HepG2 (cell line): ENCODE data around the gene TTLL1. TPM values are rescaled to one million over a fixed set of nuclear protein-coding genes. Genes with fewer than 3 reads are reported as not detected.

Experiments
- CREM ChIP-seq, 2 experiments: sonication (generic) in 1 of 2; formaldehyde crosslinking in 1 of 2; IDR thresholded peaks; 2 replicates each; pipeline versions ENCODE4 v1.4.0 to v1.6.1; 2016 to 2020; ENCODE audit warnings: antibody characterized with exemption in 1 of 2, mild to moderate bottlenecking in 1 of 2, missing genetic modification reagents in 1 of 2
- HIVEP1 ChIP-seq: sonication (generic); formaldehyde crosslinking; IDR thresholded peaks from 2 replicates; pipeline ENCODE4 v1.4.0; 2020; ENCODE audit warnings: mild to moderate bottlenecking, missing genetic modification reagents
- HNRNPK ChIP-seq: fragments of 200-400 bp; formaldehyde crosslinking; IDR thresholded peaks from 2 replicates; pipeline ENCODE4 v1.6.1; 2018; ENCODE audit warnings: low read length, low read depth, moderate library complexity, mild to moderate bottlenecking; ENCODE audit not compliant: poor library complexity, severe bottlenecking
- MED8 ChIP-seq: sonication (generic); formaldehyde crosslinking; IDR thresholded peaks from 2 replicates; pipeline ENCODE4 v1.8.1; 2023; ENCODE audit warnings: mild to moderate bottlenecking, missing genetic modification reagents; ENCODE audit not compliant: insufficient replicate concordance
- NCOA1 ChIP-seq: sonication (generic); formaldehyde crosslinking; IDR thresholded peaks from 2 replicates; pipeline ENCODE4 v1.9.0; 2021; ENCODE audit warnings: missing genetic modification reagents
- NR2F6 ChIP-seq, 2 experiments: IDR thresholded peaks; 2 replicates each; pipeline ENCODE4 v1.6.1; 2016; ENCODE audit warnings: antibody characterized with exemption in 1 of 2, mild to moderate bottlenecking in 1 of 2
- PAWR ChIP-seq: sonication (generic); formaldehyde crosslinking; IDR thresholded peaks from 2 replicates; pipeline ENCODE4 v1.4.0; 2020; ENCODE audit warnings: missing genetic modification reagents, mild to moderate bottlenecking, borderline replicate concordance
- SP5 ChIP-seq: IDR thresholded peaks from 2 replicates; pipeline ENCODE4 v1.6.1; 2016; ENCODE audit warnings: low read depth, borderline replicate concordance
- ZFX ChIP-seq: sonication (generic); formaldehyde crosslinking; IDR thresholded peaks from 2 replicates; pipeline ENCODE4 v1.4.0; 2020; ENCODE audit warnings: mild to moderate bottlenecking, low read depth, missing genetic modification reagents, moderate library complexity
- ZNF121 ChIP-seq: sonication (generic); formaldehyde crosslinking; IDR thresholded peaks from 2 replicates; pipeline ENCODE4 v1.5.0; 2020; ENCODE audit warnings: mild to moderate bottlenecking, missing genetic modification reagents
- ZNF543 ChIP-seq: sonication (generic); formaldehyde crosslinking; IDR thresholded peaks from 2 replicates; pipeline ENCODE4 v1.4.0; 2020; ENCODE audit warnings: mild to moderate bottlenecking, missing genetic modification reagents
- ZNF652 ChIP-seq: IDR thresholded peaks from 2 replicates; pipeline ENCODE4 v1.6.1; 2016; ENCODE audit warnings: low read depth, borderline replicate concordance
- polyA plus RNA-seq, 8 experiments: library from polyadenylated mRNA; depleted of rRNA in 3 of 8; stranded (reverse) in 7 of 8; unstranded in 1 of 8; fragments of >200 nt; fragmentation: Illumina TruSeq in 4 of 8; extraction: Trizol in 4 of 8; gene quantifications; 2 replicates each; pipeline versions ENCODE4 v1.2.1 to v1.2.3, GENCODE V29; 2011 to 2016; ENCODE audit warnings: low read depth in 4 of 8, missing spikeins in 1 of 8, mixed read lengths in 1 of 8; ENCODE audit not compliant: insufficient read depth in 1 of 8
- total RNA-seq, 5 experiments: library from RNA; depleted of rRNA; stranded (reverse); fragments of >200 nt; fragmentation: Illumina TruSeq; extraction: Trizol; gene quantifications; 2 replicates each; pipeline ENCODE4 v1.2.3, GENCODE V29; 2016; ENCODE audit warnings: low read depth in 1 of 5
- TF ChIP-seq, protein P1 (sequence below): sonication (generic); formaldehyde crosslinking; IDR thresholded peaks from 2 replicates; pipeline ENCODE4 v1.5.0; 2020; ENCODE audit warnings: mild to moderate bottlenecking, missing genetic modification reagents, borderline replicate concordance
- TF ChIP-seq, protein P2 (sequence below): sonication (generic); formaldehyde crosslinking; IDR thresholded peaks from 2 replicates; pipeline ENCODE4 v1.8.0; 2022; ENCODE audit warnings: missing genetic modification reagents, mild to moderate bottlenecking, inconsistent platforms, borderline replicate concordance
- TF ChIP-seq, protein P3 (sequence below): sonication (generic); formaldehyde crosslinking; IDR thresholded peaks from 2 replicates; pipeline ENCODE4 v1.4.0; 2020; ENCODE audit warnings: mild to moderate bottlenecking, missing genetic modification reagents

The TTLL1 gene
- total and polyA plus RNA-seq, 2 of the 13 experiments (the other 11 are each of a cell fraction or from before 2014, with no cell fraction given) = 1.6 to 5.3 TPM

DNA sequence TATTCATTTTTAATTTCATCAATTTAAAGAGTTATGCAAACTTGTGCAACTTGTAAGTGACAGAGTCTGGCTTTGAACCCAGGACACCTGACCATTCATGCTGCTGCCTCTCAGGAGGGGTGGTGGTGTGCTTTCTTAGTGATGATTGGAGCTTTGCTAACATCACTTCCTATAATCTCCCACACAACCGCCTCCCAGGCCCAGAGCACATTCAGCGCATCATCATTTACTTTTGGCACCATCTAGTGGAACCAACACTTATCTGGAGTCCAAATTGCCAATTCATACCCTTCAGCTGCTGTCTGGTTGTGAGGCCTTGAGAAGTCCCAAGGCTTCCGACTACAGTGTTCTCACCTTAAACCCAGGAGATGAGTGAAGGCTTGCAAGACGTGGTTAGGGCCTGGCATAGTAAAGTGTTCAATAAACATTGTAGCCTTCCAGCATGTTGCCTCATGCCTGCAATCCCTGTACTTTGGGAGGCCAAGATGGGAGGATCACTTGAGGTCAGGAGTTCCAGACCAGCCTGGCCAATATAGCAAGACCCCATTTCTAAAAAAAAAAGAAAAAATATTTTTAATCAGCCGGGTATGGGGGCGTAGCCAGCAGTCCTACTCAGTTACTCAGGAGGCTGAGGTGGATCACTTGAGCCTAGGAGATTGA, 1.1 kb upstream of the TTLL1 start (continued):
- no peak for TF ChIP-seq ZNF543 (CRISPR knock-in tag)
- TF ChIP-seq HNRNPK = no peak
- no peak for TF ChIP-seq NCOA1
- TF ChIP-seq, protein P1, sequence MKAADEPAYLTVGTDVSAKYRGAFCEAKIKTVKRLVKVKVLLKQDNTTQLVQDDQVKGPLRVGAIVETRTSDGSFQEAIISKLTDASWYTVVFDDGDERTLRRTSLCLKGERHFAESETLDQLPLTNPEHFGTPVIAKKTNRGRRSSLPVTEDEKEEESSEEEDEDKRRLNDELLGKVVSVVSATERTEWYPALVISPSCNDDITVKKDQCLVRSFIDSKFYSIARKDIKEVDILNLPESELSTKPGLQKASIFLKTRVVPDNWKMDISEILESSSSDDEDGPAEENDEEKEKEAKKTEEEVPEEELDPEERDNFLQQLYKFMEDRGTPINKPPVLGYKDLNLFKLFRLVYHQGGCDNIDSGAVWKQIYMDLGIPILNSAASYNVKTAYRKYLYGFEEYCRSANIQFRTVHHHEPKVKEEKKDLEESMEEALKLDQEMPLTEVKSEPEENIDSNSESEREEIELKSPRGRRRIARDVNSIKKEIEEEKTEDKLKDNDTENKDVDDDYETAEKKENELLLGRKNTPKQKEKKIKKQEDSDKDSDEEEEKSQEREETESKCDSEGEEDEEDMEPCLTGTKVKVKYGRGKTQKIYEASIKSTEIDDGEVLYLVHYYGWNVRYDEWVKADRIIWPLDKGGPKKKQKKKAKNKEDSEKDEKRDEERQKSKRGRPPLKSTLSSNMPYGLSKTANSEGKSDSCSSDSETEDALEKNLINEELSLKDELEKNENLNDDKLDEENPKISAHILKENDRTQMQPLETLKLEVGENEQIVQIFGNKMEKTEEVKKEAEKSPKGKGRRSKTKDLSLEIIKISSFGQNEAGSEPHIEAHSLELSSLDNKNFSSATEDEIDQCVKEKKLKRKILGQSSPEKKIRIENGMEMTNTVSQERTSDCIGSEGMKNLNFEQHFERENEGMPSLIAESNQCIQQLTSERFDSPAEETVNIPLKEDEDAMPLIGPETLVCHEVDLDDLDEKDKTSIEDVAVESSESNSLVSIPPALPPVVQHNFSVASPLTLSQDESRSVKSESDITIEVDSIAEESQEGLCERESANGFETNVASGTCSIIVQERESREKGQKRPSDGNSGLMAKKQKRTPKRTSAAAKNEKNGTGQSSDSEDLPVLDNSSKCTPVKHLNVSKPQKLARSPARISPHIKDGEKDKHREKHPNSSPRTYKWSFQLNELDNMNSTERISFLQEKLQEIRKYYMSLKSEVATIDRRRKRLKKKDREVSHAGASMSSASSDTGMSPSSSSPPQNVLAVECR (CRISPR knock-in tag) = no peak
- TF ChIP-seq, protein P2, sequence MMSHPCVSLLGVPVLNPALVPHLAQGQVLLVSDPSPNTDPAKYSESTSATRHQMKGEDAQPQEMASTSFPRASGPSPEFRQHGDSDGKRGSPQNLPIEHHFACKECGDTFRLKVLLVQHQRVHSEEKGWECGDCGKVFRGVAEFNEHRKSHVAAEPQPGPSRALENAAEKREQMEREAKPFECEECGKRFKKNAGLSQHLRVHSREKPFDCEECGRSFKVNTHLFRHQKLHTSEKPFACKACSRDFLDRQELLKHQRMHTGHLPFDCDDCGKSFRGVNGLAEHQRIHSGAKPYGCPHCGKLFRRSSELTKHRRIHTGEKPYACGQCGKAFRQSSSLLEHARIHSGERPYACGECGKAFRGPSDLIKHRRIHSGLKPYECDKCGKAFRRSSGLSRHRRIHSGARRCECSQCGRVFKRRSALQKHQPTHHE (CRISPR knock-in tag) = no peak
- TF ChIP-seq PAWR (CRISPR knock-in tag) = no peak
- no peak for TF ChIP-seq HIVEP1
- TF ChIP-seq CREM (IDR thresholded peaks at IDR 0.05) = 0 out of 2 replicates have a peak, but pooled peaks have one; percentile 23
- no peak for TF ChIP-seq CREM (CRISPR knock-in tag; IDR thresholded peaks at IDR 0.05)
- no peak for TF ChIP-seq SP5 (CRISPR knock-in tag)
- TF ChIP-seq, protein P3, sequence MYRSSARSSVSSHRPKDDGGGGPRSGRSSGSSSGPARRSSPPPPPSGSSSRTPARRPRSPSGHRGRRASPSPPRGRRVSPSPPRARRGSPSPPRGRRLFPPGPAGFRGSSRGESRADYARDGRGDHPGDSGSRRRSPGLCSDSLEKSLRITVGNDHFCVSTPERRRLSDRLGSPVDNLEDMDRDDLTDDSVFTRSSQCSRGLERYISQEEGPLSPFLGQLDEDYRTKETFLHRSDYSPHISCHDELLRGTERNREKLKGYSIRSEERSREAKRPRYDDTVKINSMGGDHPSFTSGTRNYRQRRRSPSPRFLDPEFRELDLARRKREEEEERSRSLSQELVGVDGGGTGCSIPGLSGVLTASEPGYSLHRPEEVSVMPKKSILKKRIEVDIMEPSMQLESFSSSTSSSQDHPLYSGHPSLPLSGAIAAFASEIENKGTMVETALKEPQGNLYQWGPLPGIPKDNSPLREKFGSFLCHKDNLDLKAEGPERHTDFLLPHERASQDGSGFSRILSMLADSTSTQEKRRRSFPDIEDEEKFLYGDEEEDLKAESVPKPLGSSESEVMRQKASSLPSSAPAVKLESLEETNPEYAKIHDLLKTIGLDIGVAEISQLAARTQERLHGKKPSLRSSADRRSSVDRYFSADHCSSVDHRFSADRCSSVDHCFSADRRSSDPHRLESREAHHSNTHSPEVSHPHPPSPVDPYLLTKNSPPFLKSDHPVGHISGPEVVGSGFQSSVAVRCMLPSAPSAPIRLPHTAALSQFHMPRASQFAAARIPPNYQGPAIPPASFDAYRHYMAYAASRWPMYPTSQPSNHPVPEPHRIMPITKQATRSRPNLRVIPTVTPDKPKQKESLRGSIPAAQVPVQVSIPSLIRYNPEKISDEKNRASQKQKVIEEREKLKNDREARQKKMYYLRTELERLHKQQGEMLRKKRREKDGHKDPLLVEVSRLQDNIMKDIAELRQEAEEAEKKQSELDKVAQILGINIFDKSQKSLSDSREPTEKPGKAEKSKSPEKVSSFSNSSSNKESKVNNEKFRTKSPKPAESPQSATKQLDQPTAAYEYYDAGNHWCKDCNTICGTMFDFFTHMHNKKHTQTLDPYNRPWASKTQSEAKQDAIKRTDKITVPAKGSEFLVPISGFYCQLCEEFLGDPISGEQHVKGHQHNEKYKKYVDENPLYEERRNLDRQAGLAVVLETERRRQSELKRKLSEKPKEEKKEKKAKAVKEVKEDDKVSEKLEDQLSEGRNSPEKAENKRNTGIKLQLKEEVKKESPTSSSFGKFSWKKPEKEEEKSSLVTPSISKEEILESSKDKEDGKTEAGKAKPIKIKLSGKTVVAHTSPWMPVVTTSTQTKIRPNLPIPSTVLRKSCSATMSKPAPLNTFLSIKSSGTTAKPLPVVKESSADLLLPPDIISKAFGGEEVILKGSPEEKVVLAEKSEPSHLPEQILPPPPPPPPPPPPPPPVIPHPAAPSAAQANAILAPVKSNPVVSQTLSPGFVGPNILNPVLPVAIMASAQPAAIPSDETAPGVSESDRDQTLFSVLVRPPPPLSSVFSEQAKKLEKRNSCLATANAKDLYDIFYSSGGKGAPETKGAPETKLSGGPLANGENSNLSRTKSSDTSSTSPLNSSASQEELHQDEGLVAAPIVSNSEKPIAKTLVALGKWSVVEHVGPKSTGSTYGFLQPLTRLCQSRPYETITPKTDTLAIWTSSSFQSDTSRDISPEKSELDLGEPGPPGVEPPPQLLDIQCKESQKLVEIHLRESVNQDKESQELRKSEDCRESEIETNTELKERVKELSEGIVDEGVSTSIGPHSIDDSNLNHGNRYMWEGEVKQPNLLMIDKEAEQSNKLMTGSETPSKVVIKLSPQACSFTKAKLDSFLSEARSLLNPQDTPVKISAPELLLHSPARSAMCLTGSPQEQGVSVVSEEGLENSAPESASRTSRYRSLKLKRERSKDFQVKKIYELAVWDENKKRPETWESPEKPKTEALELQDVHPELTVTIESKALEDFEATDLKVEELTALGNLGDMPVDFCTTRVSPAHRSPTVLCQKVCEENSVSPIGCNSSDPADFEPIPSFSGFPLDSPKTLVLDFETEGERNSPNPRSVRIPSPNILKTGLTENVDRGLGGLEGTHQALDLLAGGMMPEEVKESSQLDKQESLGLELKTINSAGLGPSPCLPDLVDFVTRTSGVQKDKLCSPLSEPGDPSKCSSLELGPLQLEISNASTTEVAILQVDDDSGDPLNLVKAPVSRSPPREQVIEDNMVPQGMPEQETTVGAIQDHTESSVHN (CRISPR knock-in tag) = no peak
- no peak for TF ChIP-seq ZNF652 (CRISPR knock-in tag)
- no peak for TF ChIP-seq MED8 (CRISPR knock-in tag)
- peak; percentile 96 for TF ChIP-seq ZNF121 (CRISPR knock-in tag)
- 0 out of 2 replicates have a peak, but pooled peaks have one; percentile 26 for TF ChIP-seq ZFX (CRISPR knock-in tag)
- TF ChIP-seq NR2F6 (IDR thresholded peaks at IDR 0.05) = 0 out of 2 replicates have a peak, but pooled peaks have one; percentile 11
- TF ChIP-seq NR2F6 (CRISPR knock-in tag; IDR thresholded peaks at IDR 0.05) = 0 out of 2 replicates have a peak, but pooled peaks have one; percentile 17
